ENCODE results near the gene ELOA.

- TF ChIP-seq ZFX (IDR thresholded peaks at IDR 0.05): no peak
- TF ChIP-seq, protein P1, sequence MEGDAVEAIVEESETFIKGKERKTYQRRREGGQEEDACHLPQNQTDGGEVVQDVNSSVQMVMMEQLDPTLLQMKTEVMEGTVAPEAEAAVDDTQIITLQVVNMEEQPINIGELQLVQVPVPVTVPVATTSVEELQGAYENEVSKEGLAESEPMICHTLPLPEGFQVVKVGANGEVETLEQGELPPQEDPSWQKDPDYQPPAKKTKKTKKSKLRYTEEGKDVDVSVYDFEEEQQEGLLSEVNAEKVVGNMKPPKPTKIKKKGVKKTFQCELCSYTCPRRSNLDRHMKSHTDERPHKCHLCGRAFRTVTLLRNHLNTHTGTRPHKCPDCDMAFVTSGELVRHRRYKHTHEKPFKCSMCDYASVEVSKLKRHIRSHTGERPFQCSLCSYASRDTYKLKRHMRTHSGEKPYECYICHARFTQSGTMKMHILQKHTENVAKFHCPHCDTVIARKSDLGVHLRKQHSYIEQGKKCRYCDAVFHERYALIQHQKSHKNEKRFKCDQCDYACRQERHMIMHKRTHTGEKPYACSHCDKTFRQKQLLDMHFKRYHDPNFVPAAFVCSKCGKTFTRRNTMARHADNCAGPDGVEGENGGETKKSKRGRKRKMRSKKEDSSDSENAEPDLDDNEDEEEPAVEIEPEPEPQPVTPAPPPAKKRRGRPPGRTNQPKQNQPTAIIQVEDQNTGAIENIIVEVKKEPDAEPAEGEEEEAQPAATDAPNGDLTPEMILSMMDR (conservative IDR thresholded peaks at IDR 0.05): no peak
Observed at GRCh38 chr1:23805025-23805424, 61.8 kb downstream of the ELOA start.

Measured in C4-2B (cell line).